K562 (cell line): ENCODE results near the gene C16orf74. TPM values are rescaled to one million over a fixed set of nuclear protein-coding genes. Genes with fewer than 3 reads are reported as not detected.

Experiments used
- ARID2 ChIP-seq: fragments of 450-650 bp; IDR thresholded peaks from 2 replicates; pipeline ENCODE4 v1.6.1; 2017; ENCODE audit warnings: antibody characterized with exemption, mild to moderate bottlenecking
- ELF4 ChIP-seq: fragments of 450-650 bp; formaldehyde crosslinking; IDR thresholded peaks from 2 replicates; pipeline ENCODE4 v1.4.0; 2022; ENCODE audit warnings: missing genetic modification characterization
- FOXA1 ChIP-seq: fragments of 450-650 bp; IDR thresholded peaks from 2 replicates; pipeline ENCODE4 v1.6.1; 2016; ENCODE audit warnings: mild to moderate bottlenecking, borderline replicate concordance
- GTF2F1 ChIP-seq: IDR thresholded peaks from 2 replicates; pipeline ENCODE4 v1.6.1; 2011; ENCODE audit warnings: low read depth, low read length, improper control_type of control experiment
- NCOA1 ChIP-seq: fragments of 450-650 bp; IDR thresholded peaks from 2 replicates; pipeline ENCODE4 v1.6.1; 2016; ENCODE audit warnings: low read depth
- NELFE ChIP-seq: IDR thresholded peaks from 2 replicates; pipeline ENCODE4 v1.6.1; 2011; ENCODE audit warnings: mild to moderate bottlenecking; ENCODE audit not compliant: insufficient read depth, insufficient read length
- NR1H2 ChIP-seq: sonication (generic); formaldehyde crosslinking; IDR thresholded peaks from 2 replicates; pipeline ENCODE4 v1.4.0; 2020; ENCODE audit warnings: mild to moderate bottlenecking, missing genetic modification reagents
- POLR2A ChIP-seq: fragments of 450-650 bp; conservative IDR thresholded peaks from 2 replicates; pipeline ENCODE4 v1.6.1; 2016
- RFX1 ChIP-seq: fragments of 450-650 bp; IDR thresholded peaks from 2 replicates; pipeline ENCODE4 v1.6.1; 2016; ENCODE audit warnings: mild to moderate bottlenecking, moderate library complexity
- RNF2 ChIP-seq: sonication (generic); IDR thresholded peaks from 2 replicates; pipeline ENCODE4 v1.6.1; 2016
- TAL1 ChIP-seq: fragments of 450-650 bp; IDR thresholded peaks from 2 replicates; pipeline ENCODE4 v1.6.1; 2016; ENCODE audit warnings: mild to moderate bottlenecking
- ZNF76 ChIP-seq: fragments of 250-450 bp; sonication (Bioruptor Pico); IDR thresholded peaks from 2 replicates; pipeline ENCODE4 v1.4.0; 2020; ENCODE audit warnings: mild to moderate bottlenecking, moderate library complexity, borderline replicate concordance
- polyA plus RNA-seq, 8 experiments: library from polyadenylated mRNA; depleted of rRNA in 4 of 8; stranded (reverse) in 5 of 8; unstranded in 3 of 8; fragments of >200 nt; fragmentation: Nextera tagmentation in 2 of 8; fragmentation: Illumina TruSeq in 1 of 8; extraction: Ambion mirVana in 2 of 8; extraction: Trizol in 1 of 8; gene quantifications; 2 replicates each; pipeline versions ENCODE4 v1.2.1 to v1.2.3, GENCODE V29; 2011 to 2014; ENCODE audit warnings: inconsistent platforms in 1 of 8, missing spikeins in 1 of 8
- total RNA-seq, 7 experiments: library from RNA; depleted of rRNA in 6 of 7; stranded (reverse); fragments of >200 nt in 6 of 7; fragmentation: Illumina TruSeq in 2 of 7; extraction: Trizol in 2 of 7; gene quantifications; 2 replicates each; pipeline versions ENCODE4 v1.2.1 to v1.2.3, GENCODE V29; 2011 to 2021; ENCODE audit warnings: low replicate concordance in 1 of 7
- TF ChIP-seq, protein P1 (sequence below): fragments of 450-650 bp; IDR thresholded peaks from 2 replicates; pipeline ENCODE4 v1.7.1; 2018; ENCODE audit warnings: mild to moderate bottlenecking, low read depth; ENCODE audit not compliant: partially characterized antibody
- TF ChIP-seq, protein P2 (sequence below): fragments of 250-450 bp; sonication (Bioruptor Pico); IDR thresholded peaks from 2 replicates; pipeline ENCODE4 v1.4.0; 2020
- TF ChIP-seq, protein P3 (sequence below): sonication (generic); formaldehyde crosslinking; IDR thresholded peaks from 2 replicates; pipeline ENCODE4 v1.8.1; 2022; ENCODE audit warnings: missing genetic modification reagents
- TF ChIP-seq, protein P4 (sequence below): sonication (generic); IDR thresholded peaks from 2 replicates; pipeline ENCODE4 v1.6.1; 2016
- TF ChIP-seq, protein P5 (sequence below): fragments of 450-650 bp; IDR thresholded peaks from 2 replicates; pipeline ENCODE4 v1.6.1; 2017; ENCODE audit warnings: antibody characterized with exemption

The C16orf74 gene
- total and polyA plus RNA-seq, 9 of the 15 experiments (the other 6 are each of a cell fraction or from before 2014, with no cell fraction given), result not detected

DNA sequence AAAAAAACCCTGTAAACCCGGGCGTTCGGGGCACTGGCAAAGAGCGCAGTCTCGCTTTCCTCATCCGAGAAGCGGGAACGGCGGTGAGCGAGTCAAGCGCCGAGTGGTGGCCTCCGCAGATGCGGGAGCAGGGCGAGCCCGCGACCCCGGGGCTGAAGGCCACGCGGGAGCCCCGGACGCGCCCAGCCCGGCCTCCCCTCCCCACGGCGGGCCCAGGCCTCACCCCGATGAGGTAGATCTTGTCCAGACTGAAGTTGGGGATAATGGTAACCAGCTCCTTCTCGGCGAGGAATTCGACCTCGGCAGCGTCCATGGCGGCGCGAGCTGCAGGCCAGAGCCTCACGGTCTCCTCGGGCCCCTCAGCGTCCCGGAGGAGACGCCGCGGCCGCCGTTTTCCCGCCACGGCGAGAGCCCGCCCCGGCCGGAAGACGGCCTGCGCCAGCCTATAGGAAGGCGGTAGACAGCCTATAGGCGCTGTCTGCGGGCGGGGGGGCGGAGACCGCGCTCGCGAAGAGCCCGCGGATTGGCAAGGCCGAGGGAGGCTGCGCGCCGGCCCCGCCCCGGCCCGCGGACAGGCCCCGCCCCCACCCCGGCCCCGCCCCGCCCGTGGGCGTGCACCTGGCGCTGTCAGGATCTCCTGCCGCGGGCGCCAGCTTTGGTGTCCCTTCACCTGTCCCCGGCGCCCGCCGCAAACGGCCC, 62.2 kb downstream of the C16orf74 start, which contains the start of gene GINS2 (continued):
- TF ChIP-seq, protein P1, sequence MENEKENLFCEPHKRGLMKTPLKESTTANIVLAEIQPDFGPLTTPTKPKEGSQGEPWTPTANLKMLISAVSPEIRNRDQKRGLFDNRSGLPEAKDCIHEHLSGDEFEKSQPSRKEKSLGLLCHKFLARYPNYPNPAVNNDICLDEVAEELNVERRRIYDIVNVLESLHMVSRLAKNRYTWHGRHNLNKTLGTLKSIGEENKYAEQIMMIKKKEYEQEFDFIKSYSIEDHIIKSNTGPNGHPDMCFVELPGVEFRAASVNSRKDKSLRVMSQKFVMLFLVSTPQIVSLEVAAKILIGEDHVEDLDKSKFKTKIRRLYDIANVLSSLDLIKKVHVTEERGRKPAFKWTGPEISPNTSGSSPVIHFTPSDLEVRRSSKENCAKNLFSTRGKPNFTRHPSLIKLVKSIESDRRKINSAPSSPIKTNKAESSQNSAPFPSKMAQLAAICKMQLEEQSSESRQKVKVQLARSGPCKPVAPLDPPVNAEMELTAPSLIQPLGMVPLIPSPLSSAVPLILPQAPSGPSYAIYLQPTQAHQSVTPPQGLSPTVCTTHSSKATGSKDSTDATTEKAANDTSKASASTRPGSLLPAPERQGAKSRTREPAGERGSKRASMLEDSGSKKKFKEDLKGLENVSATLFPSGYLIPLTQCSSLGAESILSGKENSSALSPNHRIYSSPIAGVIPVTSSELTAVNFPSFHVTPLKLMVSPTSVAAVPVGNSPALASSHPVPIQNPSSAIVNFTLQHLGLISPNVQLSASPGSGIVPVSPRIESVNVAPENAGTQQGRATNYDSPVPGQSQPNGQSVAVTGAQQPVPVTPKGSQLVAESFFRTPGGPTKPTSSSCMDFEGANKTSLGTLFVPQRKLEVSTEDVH, result peak; percentile 100
- TF ChIP-seq ZNF76 (no peak), FOXA1 (no peak), ELF4 (CRISPR knock-in tag) (no peak), ARID2 (no peak), NELFE (no peak), NR1H2 (CRISPR knock-in tag) (no peak), RFX1 (no peak), TAL1 (no peak), GTF2F1 (no peak), RNF2 (peak; percentile 50; the same call in 1 of the 2 replicates), POLR2A (peak; percentile 83), NCOA1 (no peak)
- TF ChIP-seq, protein P2, sequence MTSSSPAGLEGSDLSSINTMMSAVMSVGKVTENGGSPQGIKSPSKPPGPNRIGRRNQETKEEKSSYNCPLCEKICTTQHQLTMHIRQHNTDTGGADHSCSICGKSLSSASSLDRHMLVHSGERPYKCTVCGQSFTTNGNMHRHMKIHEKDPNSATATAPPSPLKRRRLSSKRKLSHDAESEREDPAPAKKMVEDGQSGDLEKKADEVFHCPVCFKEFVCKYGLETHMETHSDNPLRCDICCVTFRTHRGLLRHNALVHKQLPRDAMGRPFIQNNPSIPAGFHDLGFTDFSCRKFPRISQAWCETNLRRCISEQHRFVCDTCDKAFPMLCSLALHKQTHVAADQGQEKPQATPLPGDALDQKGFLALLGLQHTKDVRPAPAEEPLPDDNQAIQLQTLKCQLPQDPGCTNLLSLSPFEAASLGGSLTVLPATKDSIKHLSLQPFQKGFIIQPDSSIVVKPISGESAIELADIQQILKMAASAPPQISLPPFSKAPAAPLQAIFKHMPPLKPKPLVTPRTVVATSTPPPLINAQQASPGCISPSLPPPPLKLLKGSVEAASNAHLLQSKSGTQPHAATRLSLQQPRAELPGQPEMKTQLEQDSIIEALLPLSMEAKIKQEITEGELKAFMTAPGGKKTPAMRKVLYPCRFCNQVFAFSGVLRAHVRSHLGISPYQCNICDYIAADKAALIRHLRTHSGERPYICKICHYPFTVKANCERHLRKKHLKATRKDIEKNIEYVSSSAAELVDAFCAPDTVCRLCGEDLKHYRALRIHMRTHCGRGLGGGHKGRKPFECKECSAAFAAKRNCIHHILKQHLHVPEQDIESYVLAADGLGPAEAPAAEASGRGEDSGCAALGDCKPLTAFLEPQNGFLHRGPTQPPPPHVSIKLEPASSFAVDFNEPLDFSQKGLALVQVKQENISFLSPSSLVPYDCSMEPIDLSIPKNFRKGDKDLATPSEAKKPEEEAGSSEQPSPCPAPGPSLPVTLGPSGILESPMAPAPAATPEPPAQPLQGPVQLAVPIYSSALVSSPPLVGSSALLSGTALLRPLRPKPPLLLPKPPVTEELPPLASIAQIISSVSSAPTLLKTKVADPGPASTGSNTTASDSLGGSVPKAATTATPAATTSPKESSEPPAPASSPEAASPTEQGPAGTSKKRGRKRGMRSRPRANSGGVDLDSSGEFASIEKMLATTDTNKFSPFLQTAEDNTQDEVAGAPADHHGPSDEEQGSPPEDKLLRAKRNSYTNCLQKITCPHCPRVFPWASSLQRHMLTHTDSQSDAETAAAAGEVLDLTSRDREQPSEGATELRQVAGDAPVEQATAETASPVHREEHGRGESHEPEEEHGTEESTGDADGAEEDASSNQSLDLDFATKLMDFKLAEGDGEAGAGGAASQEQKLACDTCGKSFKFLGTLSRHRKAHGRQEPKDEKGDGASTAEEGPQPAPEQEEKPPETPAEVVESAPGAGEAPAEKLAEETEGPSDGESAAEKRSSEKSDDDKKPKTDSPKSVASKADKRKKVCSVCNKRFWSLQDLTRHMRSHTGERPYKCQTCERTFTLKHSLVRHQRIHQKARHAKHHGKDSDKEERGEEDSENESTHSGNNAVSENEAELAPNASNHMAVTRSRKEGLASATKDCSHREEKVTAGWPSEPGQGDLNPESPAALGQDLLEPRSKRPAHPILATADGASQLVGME (CRISPR knock-in tag), result no peak
- TF ChIP-seq, protein P3, sequence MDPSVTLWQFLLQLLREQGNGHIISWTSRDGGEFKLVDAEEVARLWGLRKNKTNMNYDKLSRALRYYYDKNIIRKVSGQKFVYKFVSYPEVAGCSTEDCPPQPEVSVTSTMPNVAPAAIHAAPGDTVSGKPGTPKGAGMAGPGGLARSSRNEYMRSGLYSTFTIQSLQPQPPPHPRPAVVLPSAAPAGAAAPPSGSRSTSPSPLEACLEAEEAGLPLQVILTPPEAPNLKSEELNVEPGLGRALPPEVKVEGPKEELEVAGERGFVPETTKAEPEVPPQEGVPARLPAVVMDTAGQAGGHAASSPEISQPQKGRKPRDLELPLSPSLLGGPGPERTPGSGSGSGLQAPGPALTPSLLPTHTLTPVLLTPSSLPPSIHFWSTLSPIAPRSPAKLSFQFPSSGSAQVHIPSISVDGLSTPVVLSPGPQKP (CRISPR knock-in tag), result no peak
- TF ChIP-seq, protein P4, sequence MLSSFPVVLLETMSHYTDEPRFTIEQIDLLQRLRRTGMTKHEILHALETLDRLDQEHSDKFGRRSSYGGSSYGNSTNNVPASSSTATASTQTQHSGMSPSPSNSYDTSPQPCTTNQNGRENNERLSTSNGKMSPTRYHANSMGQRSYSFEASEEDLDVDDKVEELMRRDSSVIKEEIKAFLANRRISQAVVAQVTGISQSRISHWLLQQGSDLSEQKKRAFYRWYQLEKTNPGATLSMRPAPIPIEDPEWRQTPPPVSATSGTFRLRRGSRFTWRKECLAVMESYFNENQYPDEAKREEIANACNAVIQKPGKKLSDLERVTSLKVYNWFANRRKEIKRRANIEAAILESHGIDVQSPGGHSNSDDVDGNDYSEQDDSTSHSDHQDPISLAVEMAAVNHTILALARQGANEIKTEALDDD, result no peak
- TF ChIP-seq, protein P5, sequence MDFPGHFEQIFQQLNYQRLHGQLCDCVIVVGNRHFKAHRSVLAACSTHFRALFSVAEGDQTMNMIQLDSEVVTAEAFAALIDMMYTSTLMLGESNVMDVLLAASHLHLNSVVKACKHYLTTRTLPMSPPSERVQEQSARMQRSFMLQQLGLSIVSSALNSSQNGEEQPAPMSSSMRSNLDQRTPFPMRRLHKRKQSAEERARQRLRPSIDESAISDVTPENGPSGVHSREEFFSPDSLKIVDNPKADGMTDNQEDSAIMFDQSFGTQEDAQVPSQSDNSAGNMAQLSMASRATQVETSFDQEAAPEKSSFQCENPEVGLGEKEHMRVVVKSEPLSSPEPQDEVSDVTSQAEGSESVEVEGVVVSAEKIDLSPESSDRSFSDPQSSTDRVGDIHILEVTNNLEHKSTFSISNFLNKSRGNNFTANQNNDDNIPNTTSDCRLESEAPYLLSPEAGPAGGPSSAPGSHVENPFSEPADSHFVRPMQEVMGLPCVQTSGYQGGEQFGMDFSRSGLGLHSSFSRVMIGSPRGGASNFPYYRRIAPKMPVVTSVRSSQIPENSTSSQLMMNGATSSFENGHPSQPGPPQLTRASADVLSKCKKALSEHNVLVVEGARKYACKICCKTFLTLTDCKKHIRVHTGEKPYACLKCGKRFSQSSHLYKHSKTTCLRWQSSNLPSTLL, result no peak
